Pancreas (tissue), 10 donors: ENCODE data around the gene CMTM8. TPM values are rescaled to one million over a fixed set of nuclear protein-coding genes. Genes with fewer than 3 reads are reported as not detected.

Source experiments
- ATAC-seq, 4 donors: fragments of 200-7000 bp; cut with Tn5 transposase; one replicate each; pipeline versions ENCODE4 v1.8.0 to v1.9.1; 2020; ENCODE audit warnings: mild to moderate bottlenecking in 4 of 4, moderate library complexity in 4 of 4
- DNase-seq, 6 donors: peaks; one replicate each; pipeline ENCODE4 v3.0.0-alpha.2; 2020
- FAIRE-seq: peaks from 2 replicates; lab custom pipeline; 2012; peaks lifted over from hg19 to GRCh38; lab: Jason Lieb, UNC
- H3K27ac ChIP-seq, 4 donors: fragments of 200-600 bp; sonication (generic); 1 replicate in 3 of 4; 2 replicates in 1 of 4; pipeline versions ENCODE4 v1.5.0 to v1.8.0; 2020
- H3K27me3 ChIP-seq, 4 donors: fragments of 200-600 bp; one replicate each; pipeline ENCODE4 v1.8.0; 2021
- H3K36me3 ChIP-seq, 3 donors: fragments of 200-600 bp; sonication (generic) in 1 of 3; one replicate each; pipeline versions ENCODE4 v1.5.0 to v1.8.0; 2020 to 2021
- H3K4me1 ChIP-seq, 3 donors: fragments of 200-600 bp; one replicate each; pipeline ENCODE4 v1.8.0; 2021
- H3K4me3 ChIP-seq, 4 donors: fragments of 200-600 bp; sonication (generic) in 2 of 4; one replicate each; pipeline versions ENCODE4 v1.5.0 to v1.8.0; 2020 to 2021
- H3K9me3 ChIP-seq, 4 donors: fragments of 200-600 bp; one replicate each; pipeline ENCODE4 v1.8.0; 2021
- CTCF ChIP-seq, 4 donors: fragments of 200-600 bp; sonication (generic) in 3 of 4; IDR thresholded peaks; one replicate each; pipeline versions ENCODE4 v1.5.0 to v1.8.0; 2021; ENCODE audit warnings: antibody characterized with exemption in 4 of 4
- WGBS, 2 donors: extraction: QIAGEN DNeasy Blood & Tissue Kit; methylation state at CpG; one replicate each; pipeline ENCODE4 v1.1.7; 2013; 5-methylcytosine and 5-hydroxymethylcytosine counted together
- intact Hi-C, 3 donors: fragments of 100-400 bp; cut with DNase I; formaldehyde crosslinking; loops; one replicate each; pipeline versions ENCODE4 v1.11.1 to v1.14.2; 2022
- polyA plus RNA-seq, 2 donors: library from polyadenylated mRNA; stranded (reverse); fragments of 200-250 nt; gene quantifications; one replicate each; pipeline ENCODE4 v1.2.3, GENCODE V29; 2013
- total RNA-seq, 6 donors: library from RNA; stranded (reverse); fragmentation: NEBNext Ultra II Directional in 4 of 6; extraction: Animal tissue kit (Norgen Biotek cat#: 25700) in 4 of 6; gene quantifications; one replicate each; pipeline versions ENCODE4 v1.2.1 to v1.2.4, GENCODE V29; 2021 to 2023
- donor health status: healthy with polysubstance abuse.
- donor health status: DM: no; HTN: no; CAD: no; lungs with moderate emphysema.
- donor health status: DM: no; HTN: no; CAD: no.
- donor health status: control.
- donor health status: control.
- donor health status: Bipolar disorder and iron deficiency.
- donor health status: DM: yes; HTN: yes; CAD: no.
- donor health status: DM: no; HTN: no; CAD: no.
- donor health status: DM: no; HTN: no; CAD: no.
- donor health status: DM: yes; HTN: yes; CAD: no.

CMTM8 gene
- total and polyA plus RNA-seq, 8 donors, result 11.0 to 23.7 (median 16.7) TPM

- Histone ChIP-seq H3K36me3 (no peaks in the 10 kb centered on the region), H3K27ac (no peak overlapping the region), H3K9me3 (no peaks in the 10 kb centered on the region), H3K4me1 (no peaks in the 10 kb centered on the region), H3K27me3 (no peaks in the 10 kb centered on the region), H3K4me3 (no peak overlapping the region)
- FAIRE-seq, result no peak
- TF ChIP-seq CTCF (IDR thresholded peaks at IDR 0.05), result no peak
- peak in 1 of 4 donors; percentile 8 for ATAC-seq
- intact Hi-C loops, result no loop called here
- no peak for DNase-seq
- WGBS, 2 donors, result 97 to 99% methylated on average over 1 of the region's 1 CpG
Observed at GRCh38 chr3:32202496-32202895, 36.0 kb upstream of the CMTM8 start.

GRCh38 chr3:32203854-32204253 is 34.6 kb upstream of the CMTM8 start:
- no peak for DNase-seq
- intact Hi-C loops, result no loop called here
- FAIRE-seq, result no peak
- ATAC-seq, result no peak
- TF ChIP-seq CTCF (IDR thresholded peaks at IDR 0.05), result no peak
- Histone ChIP-seq H3K4me1 (no peaks in the 10 kb centered on the region), H3K27ac (no peak overlapping the region), H3K9me3 (no peaks in the 10 kb centered on the region), H3K4me3 (no peak overlapping the region), H3K36me3 (no peaks in the 10 kb centered on the region), H3K27me3 (no peaks in the 10 kb centered on the region)

- no peak for TF ChIP-seq CTCF (IDR thresholded peaks at IDR 0.05)
- no peaks in the 10 kb centered on the region for H3K27me3 ChIP-seq
- 89 to 93% methylated on average over 4 of the region's 4 CpGs for WGBS, 2 donors
- no peaks in the 10 kb centered on the region for H3K36me3 ChIP-seq
- FAIRE-seq (no peak), ATAC-seq (no peak), DNase-seq (no peak)
- H3K9me3 ChIP-seq, result no peaks in the 10 kb centered on the region
- H3K4me3 ChIP-seq, result no peak overlapping the region
- no peak overlapping the region for H3K27ac ChIP-seq
- H3K4me1 ChIP-seq, result no peaks in the 10 kb centered on the region
- intact Hi-C loops, result no loop called here
Observed at GRCh38 chr3:32208447-32208846, 30.0 kb upstream of the CMTM8 start.

- Histone ChIP-seq H3K4me1 (peaks cover 17 to 26% (median 21%) of the 10 kb centered on the region in 3 donors), H3K27me3 (no peaks in the 10 kb centered on the region), H3K27ac (no peak overlapping the region), H3K4me3 (no peak overlapping the region), H3K36me3 (no peaks in the 10 kb centered on the region), H3K9me3 (no peaks in the 10 kb centered on the region)
- ATAC-seq (peak in 1 of 4 donors; percentile 6), FAIRE-seq (no peak), DNase-seq (no peak)
- WGBS, 2 donors, result 26 to 36% methylated on average over 2 of the region's 2 CpGs
- intact Hi-C loops, result no loop called here
- TF ChIP-seq CTCF (IDR thresholded peaks at IDR 0.05), result no peak
Observed at GRCh38 chr3:32215185-32215584, 23.3 kb upstream of the CMTM8 start.

- FAIRE-seq, result no peak
- H3K27me3 ChIP-seq, result no peaks in the 10 kb centered on the region
Observed at GRCh38 chr3:32216172-32216783, 22.2 kb upstream of the CMTM8 start.

More at GRCh38 chr3:32216172-32216783, 22.2 kb upstream of the CMTM8 start:
- Histone ChIP-seq H3K9me3 (no peaks in the 10 kb centered on the region), H3K4me1 (peaks cover 17 to 26% (median 21%) of the 10 kb centered on the region in 3 donors), H3K27ac (peak overlapping the region in 2 of 4 donors; percentile 8 to 37), H3K36me3 (no peaks in the 10 kb centered on the region), H3K4me3 (no peak overlapping the region)
- DNase-seq (peak in 5 of 6 donors; percentile 39 to 69 (median 59)), ATAC-seq (peak; percentile 85 to 92 (median 92))
- WGBS, 2 donors, result 20 to 22% methylated on average over 10 of the region's 10 CpGs
- intact Hi-C loops, result no loop called here
- no peak for TF ChIP-seq CTCF (IDR thresholded peaks at IDR 0.05)
